ENCODE data around the gene MBNL2.

GRCh38 chr13:97342936-97343335 is 120.8 kb downstream of the MBNL2 start:
- TF ChIP-seq EZH2phosphoT487 (IDR thresholded peaks at IDR 0.05; ENCODE audit: low read depth) (no peak), CTCF (IDR thresholded peaks at IDR 0.05; ENCODE audit: low read depth, low read length) (no peak)
